NCI-H2171 (cell line): Measurements from ENCODE around the gene RFC1.
A peak's percentile ranks its signal among the peaks of the same experiment; 100 is the strongest.
"Not testable (repeated sequence)": the region's sequence is repeated elsewhere in the genome, so short reads cannot be mapped to it uniquely, and the experiment has no call there.

Source experiments
- DNase-seq: peaks from one replicate; lab custom pipeline; 2025; lab: John Stamatoyannopoulos, UW

RFC1 gene

GRCh38 chr4:39353478-39354253 is 12.5 kb downstream of the RFC1 start:
- no peak for DNase-seq

GRCh38 chr4:39353149-39353477 is 13.0 kb downstream of the RFC1 start:
- not testable (repeated sequence) for DNase-seq

GRCh38 chr4:39349326-39349725 is 16.8 kb downstream of the RFC1 start:
- no peak for DNase-seq

- DNase-seq = no peak
These were observed 17.5 kb downstream of the RFC1 start for GRCh38 chr4:39348371-39349315.

GRCh38 chr4:39346856-39347519 is 19.2 kb downstream of the RFC1 start:
- DNase-seq = no peak

DNA sequence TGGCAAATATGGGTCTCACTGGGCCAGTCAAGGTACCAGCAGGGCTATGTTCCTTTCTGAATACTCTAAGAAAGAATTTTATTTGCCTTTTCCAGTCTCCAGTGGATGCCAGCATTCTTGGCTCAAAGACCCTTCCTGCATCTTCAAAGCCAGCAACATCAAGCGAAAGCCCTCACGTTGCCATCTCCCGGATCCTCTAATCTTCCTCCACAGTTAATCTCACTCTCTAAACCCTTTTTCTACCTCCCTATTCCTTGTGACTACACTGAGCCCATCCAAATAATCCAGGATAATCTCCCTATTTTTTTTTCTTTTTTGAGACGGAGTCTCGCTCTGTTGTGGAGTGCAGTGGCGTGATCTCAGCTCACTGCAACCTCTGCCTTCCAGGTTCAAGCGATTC is 23.4 kb downstream of the RFC1 start:
- DNase-seq = no peak

DNA sequence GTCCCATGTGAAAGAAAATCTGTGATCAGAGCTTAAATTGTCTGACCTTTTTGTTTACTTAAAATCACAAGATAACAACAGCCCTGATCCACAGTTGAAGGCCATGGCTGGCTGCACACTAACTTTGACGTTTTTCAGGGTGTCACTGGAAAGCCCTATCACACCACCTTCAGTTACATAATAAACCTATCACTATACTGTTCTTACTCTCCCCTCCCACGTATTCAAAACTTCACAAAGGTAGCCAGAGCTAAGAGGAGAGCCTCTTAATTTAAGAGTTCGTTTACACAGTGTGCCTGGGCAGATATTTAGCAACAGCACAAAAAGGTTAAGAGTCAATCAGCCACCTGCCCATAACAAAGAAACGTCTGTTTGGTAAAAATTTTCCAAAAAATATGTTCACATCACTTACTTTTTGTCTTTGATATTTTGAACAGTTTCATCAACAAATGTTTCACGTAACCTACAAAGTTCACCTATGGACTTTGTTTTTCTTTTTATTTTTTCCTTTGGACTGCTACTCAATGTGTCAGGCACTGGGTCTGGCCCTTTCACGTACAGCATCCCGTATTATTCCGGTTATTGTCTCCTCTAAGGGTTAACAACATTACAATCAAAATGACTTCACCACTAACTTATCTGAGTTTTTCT is 25.0 kb downstream of the RFC1 start:
- no peak for DNase-seq

- DNase-seq = no peak
These were observed 26.2 kb downstream of the RFC1 start for GRCh38 chr4:39339968-39340367.

DNA sequence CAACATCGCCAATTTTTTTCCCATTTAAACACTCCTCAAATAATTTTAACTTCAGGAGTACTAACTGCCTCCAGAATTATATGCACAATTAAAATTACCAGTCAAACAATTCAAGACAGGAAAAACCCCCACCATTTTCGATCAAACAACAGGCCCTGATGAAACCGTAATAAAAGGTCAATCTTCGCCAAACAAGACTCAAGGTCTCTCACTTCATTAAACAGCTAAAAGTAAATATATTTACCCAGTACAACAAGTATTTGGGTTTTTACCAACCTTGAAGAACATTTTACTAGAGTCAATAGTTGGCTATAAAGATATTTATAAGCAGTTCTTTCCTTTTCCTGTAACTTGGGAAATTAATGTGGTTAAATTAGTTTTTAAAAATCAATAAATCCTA is 28.3 kb downstream of the RFC1 start:
- DNase-seq = no peak

GRCh38 chr4:39335566-39335965 is 30.6 kb downstream of the RFC1 start:
- DNase-seq = no peak

DNA sequence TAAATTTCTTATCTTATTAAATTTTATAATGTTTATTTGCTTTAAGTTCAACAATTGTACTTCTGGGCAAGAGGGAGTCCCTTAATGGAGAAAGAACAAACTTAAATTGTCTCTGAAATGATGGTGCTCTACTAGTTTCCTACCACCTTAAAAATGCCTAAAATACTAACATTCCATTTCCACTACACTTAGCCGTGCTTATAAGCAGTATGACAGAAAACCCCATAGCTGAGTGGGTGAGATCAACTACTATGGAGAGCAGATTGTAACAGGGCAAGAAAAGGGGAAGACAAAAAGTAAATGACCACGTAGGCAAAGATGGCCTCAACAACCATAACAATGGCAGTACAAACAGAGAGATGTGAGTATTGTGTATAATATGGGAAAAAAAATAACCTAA is 35.0 kb downstream of the RFC1 start:
- no peak for DNase-seq

DNA sequence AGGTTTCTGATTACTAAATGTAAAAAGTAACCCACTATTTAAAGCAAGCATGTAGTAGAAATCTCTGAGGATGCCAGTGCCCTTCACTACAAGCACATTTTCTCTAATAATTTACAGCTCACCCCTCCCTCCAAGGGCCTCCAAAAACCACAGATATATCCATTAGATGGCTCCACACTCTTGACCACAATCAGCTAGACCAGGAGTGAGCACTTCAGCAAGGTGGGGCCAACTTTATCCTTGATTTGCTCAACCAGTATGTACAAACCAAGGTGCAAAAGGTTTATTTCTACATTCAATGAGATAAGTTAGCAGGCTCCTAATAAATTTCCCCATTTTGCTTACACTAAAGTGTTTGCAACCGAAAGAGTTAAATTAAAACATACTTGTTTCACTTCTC is 35.8 kb downstream of the RFC1 start:
- no peak for DNase-seq

- no peak for DNase-seq
These were observed 39.6 kb downstream of the RFC1 start for GRCh38 chr4:39326468-39326977.

GRCh38 chr4:39324897-39325613 is 41.1 kb downstream of the RFC1 start:
- DNase-seq = no peak

DNA sequence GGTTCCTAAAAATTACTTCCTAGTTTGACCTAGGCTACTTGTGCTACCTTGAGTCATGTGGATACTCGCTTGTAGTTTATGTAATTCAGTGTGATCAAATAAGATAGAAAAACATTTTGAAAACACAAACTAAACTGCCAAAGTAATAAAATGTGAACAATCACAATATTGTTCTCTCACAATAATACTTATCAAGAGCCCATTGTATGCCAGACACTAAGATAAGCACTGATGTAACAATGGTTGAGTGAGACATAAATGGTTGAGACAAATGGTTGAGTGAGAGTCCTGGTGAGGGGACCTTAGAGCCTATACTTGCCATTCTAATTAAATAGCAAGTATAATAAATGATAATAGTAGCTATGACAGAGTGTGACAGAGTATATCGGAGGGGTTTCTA is 41.7 kb downstream of the RFC1 start:
- no peak for DNase-seq

- DNase-seq = no peak
These were observed 42.3 kb downstream of the RFC1 start for GRCh38 chr4:39323821-39324220.

DNA sequence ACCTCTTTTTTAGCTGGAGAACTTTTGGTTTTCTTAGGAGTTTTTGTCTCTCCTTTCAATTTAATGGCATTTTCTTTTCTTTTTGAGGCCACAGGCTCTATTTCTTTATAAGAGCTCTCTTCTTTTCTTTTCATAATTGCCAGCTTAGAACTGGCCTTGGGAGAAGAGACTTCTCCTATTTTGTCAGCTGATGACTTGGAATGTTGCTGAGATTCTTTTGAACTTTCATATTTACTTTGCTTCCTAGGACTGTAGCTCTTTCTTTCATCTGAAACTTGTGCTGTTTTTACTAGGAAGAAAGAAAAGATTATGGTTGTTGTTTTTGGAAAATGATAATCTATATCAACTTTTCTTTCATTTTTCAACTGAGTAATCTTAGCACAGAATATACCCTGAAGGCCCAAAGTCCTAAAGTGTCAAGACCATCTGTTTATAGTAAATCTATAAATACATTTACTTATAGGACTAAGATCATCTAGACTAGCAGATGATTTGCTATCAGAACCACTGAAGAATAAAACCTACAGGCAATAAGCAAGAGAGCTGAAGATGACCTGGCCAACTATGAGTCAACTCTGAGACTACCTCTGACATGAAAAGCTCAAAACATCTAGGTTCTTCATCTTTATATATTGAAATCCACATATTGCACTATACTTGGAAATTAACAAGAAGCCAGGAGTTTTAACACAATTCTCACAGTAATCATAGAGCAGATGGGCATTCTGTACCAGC is 45.6 kb downstream of the RFC1 start:
- no peak for DNase-seq

GRCh38 chr4:39319676-39320075 is 46.5 kb downstream of the RFC1 start:
- no peak for DNase-seq

- no peak for DNase-seq
These were observed 53.3 kb downstream of the RFC1 start for GRCh38 chr4:39312816-39313215.

- peak; percentile 13 for DNase-seq
These were observed 57.6 kb downstream of the RFC1 start for GRCh38 chr4:39308611-39309010.
